Tracheal epithelial cell (primary cell): Measurements from ENCODE around the gene SMYD1. TPM values are rescaled to one million over a fixed set of nuclear protein-coding genes. Genes with fewer than 3 reads are reported as not detected.

Experiments used
- total RNA-seq: library from RNA; depleted of rRNA; stranded (reverse); fragments of >200 nt; gene quantifications from 2 replicates; pipeline ENCODE4 v1.2.1, GENCODE V29; 2014

Gene SMYD1
- total RNA-seq, result not detected in 2 replicates

DNA sequence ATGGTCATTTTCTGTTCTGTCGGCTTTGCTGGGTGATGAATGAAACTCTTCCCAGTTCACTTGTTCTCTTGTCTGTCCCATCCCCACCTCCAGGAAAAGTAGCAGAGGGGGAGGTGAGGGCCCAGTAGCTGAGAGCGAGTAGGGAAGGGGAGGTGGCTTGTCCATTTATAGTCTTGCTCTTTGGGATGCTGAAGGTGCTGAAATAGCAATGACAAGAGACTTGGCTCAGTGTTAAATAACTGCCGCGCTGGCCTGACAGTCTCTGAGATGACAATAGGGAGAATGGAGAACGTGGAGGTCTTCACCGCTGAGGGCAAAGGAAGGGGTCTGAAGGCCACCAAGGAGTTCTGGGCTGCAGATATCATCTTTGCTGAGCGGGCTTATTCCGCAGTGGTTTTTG is at the start of gene SMYD1:
TSS of gene SMYD1 (plus strand) at position 228 of the 400 bp plus-strand sequence. CDS start at position 268, 40 bp downstream.

DNA sequence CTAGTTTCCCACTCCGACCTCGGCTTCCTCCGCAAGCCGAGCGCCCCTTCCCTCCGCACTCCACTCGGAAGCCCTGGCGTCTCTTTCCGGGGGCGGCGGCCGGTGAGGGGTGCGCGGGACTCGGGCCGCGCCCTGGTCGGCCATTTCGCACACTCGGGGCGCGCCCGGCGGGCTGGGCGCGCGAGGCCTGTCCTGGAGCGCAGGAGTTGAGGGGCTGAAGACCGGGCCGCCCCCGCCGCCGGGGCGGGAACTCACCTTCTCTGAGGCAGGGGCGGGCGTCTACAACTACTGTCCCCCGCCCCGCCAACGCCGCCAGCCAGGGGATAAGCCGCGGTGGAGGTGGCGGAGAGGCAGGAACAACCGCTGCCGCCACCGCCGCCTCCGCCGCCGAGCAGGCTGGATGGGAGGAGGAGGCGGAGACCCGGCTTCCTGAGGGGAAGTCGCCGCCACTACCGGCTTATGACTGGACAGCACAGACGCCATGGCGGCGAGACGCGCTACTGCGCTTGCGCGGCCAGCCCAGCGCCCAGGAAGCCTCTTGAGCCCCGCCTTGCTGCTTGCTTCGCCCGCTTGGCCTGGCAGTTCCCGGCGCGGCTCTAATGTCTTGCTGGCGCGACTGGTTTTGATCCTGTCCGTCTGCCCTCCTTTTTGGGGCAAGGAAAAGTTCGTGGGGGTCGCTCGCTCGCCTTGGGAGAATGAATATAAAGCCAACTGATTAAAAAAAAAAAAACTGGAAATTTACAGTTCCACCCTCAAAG is 12.1 kb upstream of the SMYD1 start, which contains the start of gene KRCC1:
TSS of gene KRCC1 (minus strand) at position 413 of the 758 bp plus-strand sequence. CDS start 27,220 bp downstream, outside the sequence.

DNA sequence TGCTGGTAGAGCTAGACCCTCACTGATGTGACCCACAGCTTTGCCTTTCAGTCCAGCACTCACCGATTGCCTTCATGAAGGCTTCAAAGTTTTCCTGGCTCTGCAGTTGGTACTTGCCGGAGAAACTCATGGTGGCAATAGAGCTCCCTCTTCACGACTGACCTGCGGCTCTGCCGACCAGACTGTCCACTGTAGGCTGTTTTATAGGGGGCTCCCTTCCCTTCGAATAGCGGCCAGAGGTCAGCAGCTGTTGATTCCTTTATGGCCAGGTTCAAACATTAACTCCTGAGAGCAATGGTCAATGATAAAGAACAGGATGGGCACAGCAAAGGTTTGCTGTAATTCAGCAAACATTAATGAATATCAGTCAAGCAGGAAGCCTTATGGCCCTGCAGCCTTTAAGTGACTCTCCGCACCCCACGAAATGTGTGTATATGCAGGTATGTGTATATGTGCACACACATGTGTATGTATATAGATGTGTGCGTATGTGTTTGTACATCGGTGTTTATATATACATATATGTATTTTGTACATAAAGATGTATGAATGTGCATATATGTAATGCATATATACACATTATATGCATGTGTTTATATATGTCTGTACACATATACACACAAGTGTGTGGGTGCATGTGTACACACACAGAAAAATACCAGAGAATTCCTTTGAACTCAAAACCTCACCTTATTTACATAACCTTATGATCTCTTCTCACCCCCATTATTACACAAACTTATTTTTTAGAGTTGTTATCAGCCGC is 60.4 kb downstream of the SMYD1 start, which contains the start of gene FABP1:
TSS of gene FABP1 (minus strand) at position 175 of the 766 bp plus-strand sequence. CDS start at position 130, 45 bp downstream.

Other genes starting within 250 kb of the SMYD1 start
- gene RGPD2, start 242.0 kb upstream of the SMYD1 start, total RNA-seq, result 1.1 and 1.4 TPM in 2 replicates
- not detected in 2 replicates for gene RNU2-63P, start 51.3 kb upstream of the SMYD1 start, total RNA-seq
- 14.3 and 15.7 TPM in 2 replicates for gene KRCC1, start 12.0 kb upstream of the SMYD1 start, total RNA-seq
- gene FABP1, start 60.2 kb downstream of the SMYD1 start, total RNA-seq, result not detected in 2 replicates
- 6.8 and 14.9 TPM in 2 replicates for gene THNSL2, start 102.5 kb downstream of the SMYD1 start, total RNA-seq